Neural cell (in vitro differentiated cells): ENCODE data around the gene ERBB2. TPM values are rescaled to one million over a fixed set of nuclear protein-coding genes. Genes with fewer than 3 reads are reported as not detected.

Experiments
- H2AFZ ChIP-seq: fragments of 200-600, 300-800 bp; sonication (generic), shearing (Covaris generic); 2 replicates; pipeline ENCODE4 v1.6.0; 2014; ENCODE audit warnings: low read depth, mild to moderate bottlenecking, antibody characterized with exemption, low read length, moderate library complexity
- H3F3A ChIP-seq: fragments of 200-600 bp; shearing (Covaris generic); 2 replicates; pipeline ENCODE4 v1.6.1; 2016; ENCODE audit warnings: mild to moderate bottlenecking, moderate library complexity, mixed read lengths, antibody characterized with exemption, low read length; ENCODE audit not compliant: insufficient read depth, poor library complexity, severe bottlenecking
- H3K27ac ChIP-seq: fragments of 200-600, 300-800 bp; sonication (generic), shearing (Covaris generic); 2 replicates; pipeline ENCODE4 v1.5.1; 2014; ENCODE audit warnings: mild to moderate bottlenecking, low read length, moderate library complexity
- H3K27me3 ChIP-seq: fragments of 300-800, 200-600 bp; sonication (generic), shearing (Covaris generic); 2 replicates; pipeline ENCODE4 v1.6.0; 2014; ENCODE audit warnings: mild to moderate bottlenecking, low read depth, low read length, moderate library complexity; ENCODE audit not compliant: insufficient read depth
- H3K36me3 ChIP-seq: fragments of 300-800, 200-600 bp; sonication (generic), shearing (Covaris generic); 2 replicates; pipeline ENCODE4 v1.5.1; 2014; ENCODE audit warnings: mild to moderate bottlenecking, antibody characterized with exemption, low read length, moderate library complexity; ENCODE audit not compliant: insufficient read depth
- H3K4me2 ChIP-seq: fragments of 300-800, 200-600 bp; sonication (generic), shearing (Covaris generic); 2 replicates; pipeline ENCODE4 v1.6.0; 2014; ENCODE audit warnings: mild to moderate bottlenecking, low read length
- H3K4me3 ChIP-seq: fragments of 300-800, 200-600 bp; sonication (generic), shearing (Covaris generic); 2 replicates; pipeline ENCODE4 v1.5.1; 2014; ENCODE audit warnings: mild to moderate bottlenecking, low read length, moderate library complexity
- H3K79me2 ChIP-seq: fragments of 200-600 bp; shearing (Covaris generic); replicated peaks from 2 replicates; pipeline ENCODE4 v1.6.0; 2014; ENCODE audit warnings: mild to moderate bottlenecking, low read length, moderate library complexity; ENCODE audit not compliant: insufficient read depth
- H3K9ac ChIP-seq: fragments of 300-800, 200-600 bp; sonication (generic), shearing (Covaris generic); 2 replicates; pipeline ENCODE4 v1.6.1; 2016; ENCODE audit warnings: mild to moderate bottlenecking, low read length, mixed read lengths
- H3K9me2 ChIP-seq: fragments of 200-600 bp; shearing (Covaris generic); 2 replicates; pipeline ENCODE4 v1.6.1; 2016; ENCODE audit warnings: mild to moderate bottlenecking, low read length, mixed read lengths; ENCODE audit not compliant: insufficient read depth
- H3K9me3 ChIP-seq: fragments of 200-600, 300-800 bp; sonication (generic), shearing (Covaris generic); 2 replicates; pipeline ENCODE4 v1.6.1; 2016; ENCODE audit warnings: mild to moderate bottlenecking, mixed run types, low read length, moderate library complexity, mixed read lengths
- H4K20me1 ChIP-seq: fragments of 200-600 bp; shearing (Covaris generic); 2 replicates; pipeline ENCODE4 v1.6.1; 2016; ENCODE audit warnings: mild to moderate bottlenecking, mixed run types; ENCODE audit not compliant: insufficient read depth
- CTCF ChIP-seq: fragments of 450-650 bp; IDR thresholded peaks from 2 replicates; pipeline ENCODE4 v1.5.1; 2014; ENCODE audit warnings: antibody characterized with exemption, mild to moderate bottlenecking, moderate library complexity; ENCODE audit not compliant: poor library complexity, severe bottlenecking
- EP300 ChIP-seq: fragments of 450-650 bp; conservative IDR thresholded peaks from 2 replicates; pipeline ENCODE4 v1.6.1; 2014; ENCODE audit warnings: antibody characterized with exemption, mild to moderate bottlenecking, moderate library complexity; ENCODE audit not compliant: poor library complexity, severe bottlenecking
- EZH2 ChIP-seq: fragments of 200-600, 300-800 bp; shearing (Covaris generic), sonication (generic); IDR thresholded peaks from 2 replicates; pipeline ENCODE4 v1.6.1; 2014; ENCODE audit warnings: antibody characterized with exemption, low read length, borderline replicate concordance, mild to moderate bottlenecking; ENCODE audit not compliant: insufficient read depth, poor library complexity, severe bottlenecking
- MXI1 ChIP-seq: fragments of 450-650 bp; conservative IDR thresholded peaks from 2 replicates; pipeline ENCODE4 v1.6.1; 2014; ENCODE audit warnings: antibody characterized with exemption, mild to moderate bottlenecking; ENCODE audit not compliant: poor library complexity, severe bottlenecking
- POLR2AphosphoS5 ChIP-seq: IDR thresholded peaks from 2 replicates; pipeline ENCODE4 v1.6.1; 2012
- RAD21 ChIP-seq: fragments of 450-650 bp; conservative IDR thresholded peaks from 2 replicates; pipeline ENCODE4 v1.6.1; 2014; ENCODE audit warnings: antibody characterized with exemption, mild to moderate bottlenecking, moderate library complexity
- REST ChIP-seq: IDR thresholded peaks from 2 replicates; pipeline ENCODE4 v1.6.1; 2012; ENCODE audit warnings: borderline replicate concordance
- SMC3 ChIP-seq: fragments of 450-650 bp; conservative IDR thresholded peaks from 2 replicates; pipeline ENCODE4 v1.6.1; 2014; ENCODE audit warnings: antibody characterized with exemption, mild to moderate bottlenecking, moderate library complexity; ENCODE audit not compliant: poor library complexity
- TAF1 ChIP-seq: IDR thresholded peaks from 2 replicates; pipeline ENCODE4 v1.6.1; 2012; ENCODE audit warnings: low read depth
- polyA plus RNA-seq: library from polyadenylated mRNA; depleted of rRNA; stranded (reverse); fragments of >200 nt; gene quantifications from 2 replicates; pipeline ENCODE4 v1.2.3, GENCODE V29; 2014

ERBB2 gene
- polyA plus RNA-seq, 1 donor from 2014 or later = 16.0 TPM

GRCh38 chr17:39651923-39652586 lies 47.8 kb upstream of the ERBB2 start:
- Histone ChIP-seq H2AFZ (no peak overlapping the region), H3K4me3 (no peak overlapping the region)
- TF ChIP-seq POLR2AphosphoS5 = no peak
- TF ChIP-seq MXI1 = no peak
- no peak for TF ChIP-seq SMC3
- TF ChIP-seq EP300 = no peak
- no peak for TF ChIP-seq REST
- no peak for TF ChIP-seq RAD21
- TF ChIP-seq TAF1 = no peak
- no peak for TF ChIP-seq EZH2
- TF ChIP-seq CTCF = no peak

GRCh38 chr17:39652587-39653315 lies 47.1 kb upstream of the ERBB2 start:
- H3K4me3 ChIP-seq = no peak overlapping the region
- no peak overlapping the region for H3K4me2 ChIP-seq
- no peak overlapping the region for H3K9ac ChIP-seq

More at GRCh38 chr17:39651923-39652586, 47.8 kb upstream of the ERBB2 start:
- H3K9me3 ChIP-seq = no peaks in the 10 kb centered on the region
- no peak overlapping the region for H3K4me2 ChIP-seq
- H3F3A ChIP-seq = no peaks in the 10 kb centered on the region
- H3K9me2 ChIP-seq = no peaks in the 10 kb centered on the region
- no peak overlapping the region for H3K27ac ChIP-seq
- no peak overlapping the region for H3K9ac ChIP-seq
- H3K36me3 ChIP-seq = no peaks in the 10 kb centered on the region
- no peaks in the 10 kb centered on the region for H4K20me1 ChIP-seq
- no peaks in the 10 kb centered on the region for H3K79me2 ChIP-seq
- H3K27me3 ChIP-seq = no peaks in the 10 kb centered on the region

More at GRCh38 chr17:39652587-39653315, 47.1 kb upstream of the ERBB2 start:
- Histone ChIP-seq H3K9me3 (no peaks in the 10 kb centered on the region), H4K20me1 (no peaks in the 10 kb centered on the region), H3F3A (no peaks in the 10 kb centered on the region), H3K9me2 (no peaks in the 10 kb centered on the region), H3K27me3 (no peaks in the 10 kb centered on the region), H3K36me3 (no peaks in the 10 kb centered on the region), H3K27ac (no peak overlapping the region), H2AFZ (no peak overlapping the region), H3K79me2 (no peaks in the 10 kb centered on the region)
- TF ChIP-seq REST (no peak), SMC3 (no peak), EZH2 (no peak), POLR2AphosphoS5 (no peak), TAF1 (no peak), RAD21 (no peak), CTCF (no peak), MXI1 (no peak), EP300 (no peak)
